GM21515 (cell line): ENCODE results near the gene SERPINE1.

Source experiments
- ATAC-seq: cut with Tn5 transposase; IDR thresholded peaks from one replicate; pipeline ENCODE4 v1.9.1; 2021; ENCODE audit not compliant: unreplicated experiment

The SERPINE1 gene

GRCh38 chr7:101151908-101152651 lies 25.2 kb downstream of the SERPINE1 start:
- no peak for ATAC-seq

GRCh38 chr7:101153969-101154692 lies 27.2 kb downstream of the SERPINE1 start, which contains the start of gene AP1S1:
TSS of gene AP1S1 (plus strand) at chr7:101154476. CDS start at chr7:101154515, 39 bp downstream.
- ATAC-seq: peak; percentile 73

GRCh38 chr7:101154693-101155102 lies 27.8 kb downstream of the SERPINE1 start:
- peak; percentile 29 for ATAC-seq

- ATAC-seq: no peak
Observed at GRCh38 chr7:101155303-101155702, 28.4 kb downstream of the SERPINE1 start.

GRCh38 chr7:101156277-101156676 lies 29.4 kb downstream of the SERPINE1 start:
- ATAC-seq: no peak

GRCh38 chr7:101156866-101157589 lies 30.1 kb downstream of the SERPINE1 start:
- no peak for ATAC-seq

- no peak for ATAC-seq
Observed at GRCh38 chr7:101159696-101160674, 33.1 kb downstream of the SERPINE1 start.

GRCh38 chr7:101160910-101161309 lies 34.0 kb downstream of the SERPINE1 start:
- ATAC-seq: no peak

GRCh38 chr7:101161692-101162471 lies 35.0 kb downstream of the SERPINE1 start:
- ATAC-seq: no peak

GRCh38 chr7:101162551-101163278 lies 35.8 kb downstream of the SERPINE1 start:
- ATAC-seq: no peak

GRCh38 chr7:101163279-101164070 lies 36.6 kb downstream of the SERPINE1 start:
- no peak for ATAC-seq

GRCh38 chr7:101164071-101164840 lies 37.4 kb downstream of the SERPINE1 start:
- no peak for ATAC-seq

- ATAC-seq: peak; percentile 70
Observed at GRCh38 chr7:101165075-101165957, 38.4 kb downstream of the SERPINE1 start, which contains the start of gene VGF. TSS of gene VGF (minus strand) at chr7:101165569. CDS start at chr7:101164843, 726 bp downstream.

GRCh38 chr7:101165958-101166647 lies 39.2 kb downstream of the SERPINE1 start:
- ATAC-seq: no peak

GRCh38 chr7:101166648-101166908 lies 39.7 kb downstream of the SERPINE1 start:
- no peak for ATAC-seq
